GM18909 (cell line): ENCODE data around the gene ZNF710.

Source experiments
- ATAC-seq: cut with Tn5 transposase; IDR thresholded peaks from one replicate; pipeline ENCODE4 v1.9.1; 2021; ENCODE audit warnings: mild to moderate bottlenecking; ENCODE audit not compliant: unreplicated experiment, poor library complexity

The ZNF710 gene

DNA sequence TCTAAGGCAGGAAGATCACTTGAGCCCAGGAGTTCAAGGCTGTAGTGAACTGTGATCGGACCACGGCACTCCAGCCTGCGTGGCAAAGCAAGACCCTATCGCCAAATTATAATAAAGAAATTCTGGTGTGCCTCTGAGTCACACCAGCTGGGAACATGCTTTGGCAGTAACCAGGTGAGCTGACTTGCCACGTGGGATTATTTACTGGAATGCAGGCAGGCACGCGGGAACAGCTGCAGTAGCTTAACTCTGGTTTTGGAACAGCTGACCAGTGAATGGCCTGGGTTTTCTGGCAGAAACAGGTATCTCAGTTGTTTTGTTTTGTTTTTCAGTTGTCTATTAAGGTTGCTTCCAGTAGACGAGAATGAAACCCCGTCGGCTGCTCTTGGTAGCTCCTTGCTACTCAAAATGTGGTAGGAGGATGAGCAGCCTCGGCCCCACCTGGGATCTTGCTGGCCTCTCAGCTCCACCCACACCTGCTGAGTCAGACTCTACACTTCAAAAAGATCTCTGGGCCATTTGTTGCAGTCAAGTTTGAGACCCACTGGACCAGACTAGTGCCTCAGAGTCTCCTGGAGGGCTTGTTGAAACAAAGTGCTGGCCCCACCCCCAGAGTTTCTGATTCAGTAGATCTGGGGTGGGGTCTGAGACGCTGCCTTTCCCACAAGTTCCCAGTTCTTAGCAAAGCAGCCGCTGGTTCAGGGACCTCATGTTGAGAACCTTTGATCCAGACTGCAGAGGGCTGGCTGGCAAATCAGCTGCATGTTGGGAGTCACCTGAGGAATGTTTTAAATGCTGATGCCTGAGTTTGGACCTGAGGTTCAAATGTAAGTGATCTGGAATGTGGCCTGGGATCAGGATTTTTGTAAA, 74.5 kb downstream of the ZNF710 start:
- no peak for ATAC-seq

DNA sequence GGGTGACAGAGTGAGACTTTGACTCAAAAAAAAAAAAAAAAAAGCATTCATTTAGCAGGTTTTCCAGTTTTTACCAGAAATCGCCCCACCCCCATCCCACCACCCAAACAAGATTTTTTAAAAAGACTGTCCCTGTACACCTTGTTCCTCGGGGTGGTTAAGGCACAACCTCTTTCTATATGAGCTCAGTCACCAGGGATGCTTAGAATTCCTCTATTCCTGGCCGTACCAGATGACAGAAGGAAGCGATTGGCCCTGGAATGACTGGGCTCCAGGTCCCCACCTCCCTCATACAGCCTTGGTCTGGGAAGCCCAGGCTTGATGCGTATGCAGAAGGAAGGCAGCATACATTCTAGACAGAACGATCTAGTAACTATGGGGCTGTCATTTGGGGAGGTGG, 75.6 kb downstream of the ZNF710 start:
- ATAC-seq, result no peak

DNA sequence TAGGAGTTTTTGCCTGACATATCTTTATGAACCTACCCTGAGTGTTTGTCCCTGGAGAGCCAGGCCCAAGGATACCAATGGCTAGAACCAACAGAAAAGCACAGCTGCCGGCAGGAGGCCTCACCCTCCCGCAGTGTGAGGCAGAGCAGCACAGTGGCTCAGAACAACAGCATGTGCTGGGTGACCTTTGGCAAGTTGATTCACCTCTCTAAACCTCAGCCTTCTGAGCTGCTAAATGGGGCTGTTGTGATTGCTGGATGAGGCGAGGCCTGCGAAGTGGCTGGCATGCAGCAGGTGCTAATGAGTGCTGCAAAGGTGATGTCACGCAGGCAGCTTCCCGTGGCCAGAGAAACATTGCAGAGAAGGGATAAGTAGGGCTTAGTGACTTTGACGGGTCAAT, 77.8 kb downstream of the ZNF710 start:
- ATAC-seq, result no peak

DNA sequence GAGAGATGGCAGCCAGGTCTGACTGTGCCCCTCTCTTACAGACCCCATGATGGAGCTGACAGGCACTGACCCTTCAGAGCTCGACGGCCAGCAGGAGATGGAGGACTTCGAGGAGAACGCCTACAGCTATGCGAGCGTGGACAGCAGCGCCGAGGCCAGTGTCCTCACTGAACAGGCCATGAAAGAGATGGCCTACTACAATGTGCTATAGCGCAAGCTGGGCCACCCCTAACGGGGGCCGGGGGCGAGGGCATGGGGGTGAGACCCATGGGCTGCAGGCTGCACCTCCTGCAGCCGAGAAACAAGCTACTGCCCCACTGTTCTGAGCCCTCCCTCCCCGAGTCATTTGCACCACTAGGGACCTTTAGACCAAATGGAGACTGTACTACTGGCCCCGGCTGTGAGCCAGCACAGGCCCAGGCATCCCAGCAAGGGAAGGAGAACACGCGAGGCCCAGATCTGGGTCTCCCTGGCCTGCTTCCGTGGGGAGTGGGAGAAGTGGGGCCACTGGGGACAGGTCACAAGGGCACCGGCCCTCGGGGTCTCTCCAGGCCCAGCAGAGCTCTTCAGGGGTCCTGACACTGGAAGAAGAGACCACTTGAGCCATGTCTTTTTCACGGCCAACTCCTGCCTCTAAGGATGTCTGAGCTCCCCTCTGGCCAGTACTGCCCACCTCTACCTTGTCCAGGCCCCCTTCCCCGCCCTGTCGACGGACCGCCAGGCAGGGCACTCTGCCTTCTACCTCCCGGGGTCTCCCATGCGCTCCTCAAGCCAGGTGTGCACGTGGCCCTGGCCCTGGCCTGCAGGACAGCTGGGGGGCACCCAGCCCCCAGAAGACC, 78.7 kb downstream of the ZNF710 start:
- ATAC-seq, result no peak

DNA sequence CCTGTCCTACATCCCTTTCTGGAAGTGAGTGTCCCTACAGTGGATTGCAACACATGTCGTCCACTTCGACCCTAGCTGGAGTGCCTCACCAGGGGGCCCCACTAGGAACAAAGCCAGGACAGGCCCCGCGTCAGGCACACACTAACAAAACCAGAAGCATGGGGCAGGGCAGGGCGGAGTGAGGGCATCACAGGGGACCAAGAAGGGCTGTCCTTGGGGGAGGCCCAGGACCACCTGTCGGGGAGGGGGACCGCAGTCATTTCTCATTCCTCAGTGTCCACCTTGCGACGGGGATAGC, 79.3 kb downstream of the ZNF710 start:
- no peak for ATAC-seq

DNA sequence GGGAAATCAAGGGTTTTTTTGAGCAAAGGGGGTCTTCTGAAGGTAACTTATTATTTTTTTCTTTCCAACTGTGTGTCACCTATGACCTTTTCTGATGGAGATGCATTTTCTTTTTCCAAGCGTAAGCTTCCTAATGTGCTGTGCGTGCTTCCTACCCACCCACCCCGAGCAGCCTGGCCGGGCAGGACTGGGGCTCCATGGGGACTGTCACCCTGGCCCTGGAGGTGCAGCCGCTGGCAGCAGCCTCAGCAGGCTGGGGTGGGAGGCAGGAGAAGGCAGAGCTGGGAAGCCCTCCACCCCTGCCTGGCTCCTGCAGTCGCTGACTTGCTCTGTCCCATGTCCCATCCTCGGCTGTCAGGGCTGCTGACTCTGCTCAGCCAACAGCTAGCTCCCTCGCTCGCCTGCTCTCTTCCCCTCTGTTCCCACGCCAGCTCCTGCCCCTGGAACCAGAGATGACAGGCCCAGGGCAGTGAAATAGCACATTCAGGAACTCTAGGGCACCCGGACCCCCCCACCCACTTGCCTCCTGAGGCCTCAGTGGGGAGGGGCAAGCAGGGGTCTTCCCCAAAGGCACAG, 79.8 kb downstream of the ZNF710 start:
- ATAC-seq, result no peak

DNA sequence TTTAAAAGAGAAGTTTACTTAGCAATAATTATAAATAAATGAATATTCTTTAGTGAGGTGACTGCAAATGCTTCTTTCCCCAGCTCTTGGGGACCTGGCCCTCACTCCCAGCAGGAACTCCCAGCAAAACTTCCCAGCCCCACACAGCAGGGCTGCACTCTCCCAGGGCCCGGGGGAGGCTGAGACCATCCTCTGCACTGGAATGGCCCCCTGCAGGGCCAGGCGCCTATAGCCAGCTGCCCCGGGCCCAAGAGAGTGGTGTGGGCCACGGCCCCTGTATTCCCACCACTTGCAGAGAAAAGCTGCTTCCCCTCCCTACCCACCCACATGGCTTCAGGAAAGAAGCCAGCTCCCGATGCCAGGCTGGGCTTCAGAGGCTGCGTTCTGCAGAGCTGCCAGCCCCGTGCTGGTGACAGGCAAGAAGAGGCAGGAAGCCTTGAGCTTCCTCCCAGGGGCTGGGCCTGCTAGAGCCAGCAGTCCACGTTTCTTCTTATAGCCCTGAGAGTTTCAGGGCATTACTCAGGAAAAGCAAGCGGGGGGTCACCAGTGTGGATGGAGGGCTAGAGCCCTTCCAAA, 81.1 kb downstream of the ZNF710 start:
- ATAC-seq, result no peak

DNA sequence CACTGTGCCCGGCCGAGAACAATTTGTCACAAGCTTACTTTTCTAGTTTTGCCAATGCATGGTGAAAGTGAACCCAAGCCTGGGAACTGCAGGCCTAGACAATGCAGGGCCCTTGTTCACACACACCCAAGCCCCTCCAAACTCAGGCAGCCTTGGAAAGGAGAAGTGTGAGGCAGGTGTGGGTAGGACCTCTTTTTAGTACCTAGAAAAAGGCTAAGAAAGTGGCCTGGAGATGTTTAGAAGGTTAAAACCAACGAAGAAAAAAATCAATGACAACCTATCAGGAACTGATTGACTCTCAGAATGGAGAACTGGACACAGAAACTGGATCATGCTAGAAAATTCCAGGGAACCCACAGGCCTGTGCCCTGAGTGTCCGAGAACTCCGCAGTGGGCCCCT, 82.3 kb downstream of the ZNF710 start:
- no peak for ATAC-seq

DNA sequence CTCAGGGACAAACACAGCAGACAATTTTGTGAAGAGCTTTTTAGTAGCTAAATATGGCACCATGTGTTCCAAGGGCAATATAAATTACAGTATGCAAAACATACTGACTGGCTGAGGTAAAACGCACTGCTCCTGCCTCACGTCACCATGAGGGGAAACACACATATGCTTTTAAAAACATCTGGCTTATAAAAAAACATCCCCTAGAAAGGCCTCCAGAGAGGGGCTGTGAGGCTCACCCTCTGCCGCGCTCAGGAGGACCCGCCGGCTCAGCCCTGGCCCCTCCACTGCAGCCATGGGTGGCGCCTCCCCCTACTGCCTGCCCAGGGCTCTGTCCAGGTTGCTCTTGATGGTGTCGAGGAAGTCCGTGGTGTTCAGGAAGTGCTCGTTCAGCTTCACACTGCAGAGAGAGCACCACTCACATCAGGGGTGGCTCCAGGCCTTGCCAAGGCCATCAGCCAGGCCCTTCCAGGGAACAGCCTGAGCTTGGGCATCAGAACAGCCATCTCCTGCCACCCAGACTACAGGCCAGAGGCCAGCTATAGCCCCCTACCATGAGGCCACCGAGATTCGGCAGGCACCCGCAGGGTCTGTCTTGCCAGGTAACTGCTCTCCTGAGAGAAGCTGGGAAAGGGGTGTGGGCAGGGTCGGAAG, 83.0 kb downstream of the ZNF710 start:
- no peak for ATAC-seq

DNA sequence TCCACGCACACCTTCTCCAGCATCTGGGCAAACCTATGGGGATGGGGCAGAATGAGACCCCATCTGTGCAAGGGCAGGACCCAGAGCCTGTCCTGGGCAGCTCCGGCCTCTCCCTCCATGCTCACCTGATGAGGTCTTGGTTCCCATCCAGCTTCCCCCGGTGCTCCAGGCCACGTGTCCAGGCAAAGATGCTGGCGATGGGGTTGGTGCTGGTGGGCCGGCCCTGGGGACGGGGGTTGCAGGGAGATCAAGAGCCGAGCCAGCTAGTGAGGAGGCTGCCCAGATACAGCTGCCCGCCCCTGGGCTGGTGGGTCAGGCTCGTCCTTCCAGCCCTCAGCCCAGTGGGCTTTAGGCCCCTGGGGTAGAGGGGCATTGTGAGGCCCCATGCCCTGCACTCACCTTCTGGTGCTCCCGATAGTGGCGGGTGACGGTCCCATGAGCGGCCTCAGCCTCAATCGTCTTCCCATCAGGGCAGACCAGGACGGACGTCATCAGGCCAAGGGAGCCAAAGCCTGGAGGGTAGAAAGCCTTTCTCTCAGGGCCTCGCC, 83.8 kb downstream of the ZNF710 start:
- ATAC-seq, result no peak

DNA sequence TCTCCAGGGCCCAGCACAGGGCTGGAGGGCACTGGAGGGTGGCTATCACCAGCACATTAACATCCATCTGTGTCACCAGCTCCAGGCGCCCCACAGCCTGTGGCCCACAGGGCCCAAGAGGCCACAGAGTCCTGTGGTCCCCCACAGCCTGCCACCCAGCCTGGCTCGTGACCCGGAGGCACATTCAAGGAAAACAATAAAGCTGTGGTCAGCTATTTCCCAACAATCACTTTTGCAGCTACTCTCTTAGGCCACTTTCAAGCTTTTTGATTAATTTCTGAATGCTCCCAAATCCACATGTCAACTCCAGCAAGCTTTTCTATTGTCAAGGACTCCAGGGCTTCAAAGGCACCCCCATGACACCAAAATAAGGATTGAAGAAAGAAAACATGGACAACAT, 84.4 kb downstream of the ZNF710 start:
- ATAC-seq, result no peak

DNA sequence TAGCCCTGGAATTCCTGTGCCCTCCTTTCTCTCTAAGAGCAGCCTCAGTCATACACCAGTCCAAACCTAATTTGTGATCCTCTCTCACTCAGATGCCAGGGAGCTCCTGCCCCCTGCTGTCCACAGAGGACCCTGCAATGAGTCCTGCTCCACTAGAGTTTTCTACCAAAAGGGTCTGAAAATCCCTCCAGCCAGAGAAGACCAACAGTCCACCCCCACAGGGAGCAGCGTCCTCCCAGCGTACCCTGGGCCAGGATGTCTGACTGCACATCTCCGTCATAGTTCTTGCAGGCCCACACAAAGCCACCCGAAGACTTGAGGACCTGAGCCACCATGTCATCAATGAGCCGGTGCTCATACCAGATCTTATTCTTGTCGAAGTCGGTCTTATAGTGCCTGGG, 85.7 kb downstream of the ZNF710 start:
- ATAC-seq, result no peak

DNA sequence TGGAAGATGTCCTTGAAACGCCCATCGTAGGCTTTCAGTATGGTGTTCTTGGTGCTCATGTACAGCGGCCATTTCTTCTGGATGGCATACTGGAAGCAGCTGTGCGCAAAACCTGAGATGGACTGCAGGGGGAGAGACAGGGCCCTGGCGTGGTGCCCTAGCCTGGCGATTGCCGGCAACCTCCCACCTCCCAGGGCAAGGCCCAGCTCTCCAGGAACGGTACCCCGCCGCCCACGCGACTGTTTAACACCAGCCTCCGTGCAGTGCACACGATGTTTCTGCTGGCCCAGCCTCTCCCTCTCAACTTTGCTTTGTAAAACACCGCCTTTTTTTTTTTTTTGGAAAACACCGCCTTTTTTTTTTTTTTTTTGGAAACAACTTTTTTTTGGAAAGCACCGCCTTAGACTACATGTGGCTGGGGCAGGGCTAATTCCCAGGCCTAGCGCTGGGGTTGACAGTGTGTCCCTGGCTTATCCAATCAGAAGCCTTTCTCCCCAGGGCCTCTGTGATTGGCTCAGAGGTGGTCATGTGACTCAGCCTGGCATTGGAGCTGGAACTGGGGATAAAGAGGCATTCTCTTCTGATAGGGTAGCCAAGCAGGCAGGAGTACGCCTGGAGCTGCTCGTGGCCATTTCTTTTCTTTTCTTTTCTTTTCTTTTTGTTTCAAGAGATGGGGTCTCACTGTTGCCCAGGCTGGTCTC, 86.5 kb downstream of the ZNF710 start:
- no peak for ATAC-seq

DNA sequence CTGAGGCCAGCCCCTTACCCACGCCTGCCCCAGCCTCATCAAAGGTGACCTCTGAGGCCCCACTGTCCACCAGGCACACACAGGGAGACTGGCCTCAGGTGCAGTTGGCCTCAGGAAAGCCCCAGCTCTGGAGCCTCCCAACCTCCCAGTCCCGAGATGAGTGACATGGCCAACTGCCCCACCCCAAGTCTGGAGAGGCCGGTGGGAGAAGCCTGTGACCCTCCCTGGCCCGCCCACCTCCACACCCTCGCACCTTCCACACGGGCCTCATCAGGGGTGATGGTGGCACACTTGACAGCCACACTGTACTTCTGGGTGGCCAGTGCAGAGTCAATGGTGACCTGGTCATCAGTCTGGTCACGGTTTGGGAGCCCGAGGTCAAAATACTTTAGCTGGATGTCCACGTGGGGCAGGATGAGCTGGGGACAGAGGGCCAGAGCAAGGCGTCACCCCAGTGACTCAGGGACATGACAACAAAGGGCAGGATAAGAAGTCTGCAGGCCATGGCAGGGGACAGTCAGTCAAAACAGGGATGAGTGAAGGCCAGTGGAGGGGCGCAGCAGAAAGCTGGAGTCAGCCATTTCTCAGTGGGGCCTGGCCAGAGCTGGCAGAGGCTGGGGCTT, 89.2 kb downstream of the ZNF710 start:
- ATAC-seq, result no peak

DNA sequence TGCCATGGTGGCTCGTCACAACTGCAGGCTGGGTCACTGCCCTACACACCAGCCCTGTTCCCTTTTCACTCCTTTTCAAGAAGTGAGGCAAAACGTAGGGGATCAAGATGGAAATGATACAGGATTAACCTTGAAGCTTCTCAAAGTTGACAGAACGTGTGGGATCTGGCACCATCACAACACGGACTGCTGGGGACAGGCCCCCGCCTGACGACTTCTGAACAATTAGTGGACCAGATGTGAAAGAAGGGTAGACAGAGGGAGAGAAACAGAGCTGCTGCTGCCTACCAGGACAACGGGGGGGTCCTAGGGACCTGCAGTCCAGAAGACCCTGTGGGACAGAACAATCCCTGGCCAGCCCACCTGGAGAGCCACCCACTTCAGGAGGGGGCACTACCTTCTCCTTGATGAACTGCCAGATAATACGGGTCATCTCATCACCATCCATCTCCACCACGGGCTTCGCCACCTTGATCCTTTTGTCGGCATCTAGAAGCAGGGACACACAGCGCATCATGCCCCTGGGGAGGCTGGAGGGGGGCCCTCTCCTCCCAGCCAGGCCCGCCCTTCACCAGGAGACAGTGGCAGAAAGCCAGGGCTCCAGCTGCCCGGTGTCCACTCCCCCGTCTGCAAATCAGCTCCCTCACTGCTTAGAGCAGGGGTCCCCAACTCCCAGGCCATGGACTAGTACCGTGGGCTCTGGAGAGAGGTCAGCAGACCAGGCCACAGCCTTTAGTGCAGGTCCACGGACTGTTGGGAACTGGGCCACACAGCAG, 90.2 kb downstream of the ZNF710 start:
- no peak for ATAC-seq

DNA sequence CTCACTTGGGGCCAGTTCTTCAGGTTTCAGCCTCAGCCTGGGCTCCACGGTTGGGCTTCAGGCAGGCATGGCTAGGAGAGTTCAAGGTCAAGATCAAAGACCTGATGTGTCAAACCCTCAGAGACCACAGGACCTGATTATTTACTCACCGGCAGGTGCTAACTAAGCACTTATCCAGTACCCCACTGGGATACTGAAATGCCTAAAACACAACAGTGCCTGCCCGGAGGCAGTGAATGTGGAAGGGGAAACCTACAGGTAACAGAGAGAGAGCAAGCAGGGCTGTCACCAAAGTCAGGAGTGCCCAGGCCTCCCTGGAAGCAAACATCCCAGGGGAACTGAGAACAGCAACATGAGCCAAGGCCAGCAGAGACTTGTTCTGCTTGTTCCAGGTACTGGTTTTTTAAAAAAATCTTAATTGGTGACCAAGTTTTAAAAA, 94.4 kb downstream of the ZNF710 start:
- ATAC-seq, result no peak

DNA sequence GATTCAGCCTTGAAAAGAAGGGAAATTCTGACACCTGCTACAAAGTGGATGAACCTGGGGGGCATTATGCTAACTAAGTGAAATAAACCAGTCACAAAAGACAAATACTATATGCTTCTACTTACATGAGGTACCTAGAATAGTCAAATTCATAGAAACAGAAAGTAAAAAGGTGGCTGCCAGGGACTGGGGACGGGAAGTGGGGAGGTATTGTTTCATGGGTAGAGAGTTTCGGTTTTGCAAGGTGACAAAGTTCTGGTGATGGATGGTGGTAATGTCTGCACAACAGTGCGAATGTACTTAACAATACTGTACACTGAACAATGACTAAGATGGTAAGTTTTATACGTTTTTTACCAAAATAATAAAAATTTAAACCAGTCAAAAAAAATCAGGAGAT, 96.4 kb downstream of the ZNF710 start:
- peak; percentile 64 for ATAC-seq

DNA sequence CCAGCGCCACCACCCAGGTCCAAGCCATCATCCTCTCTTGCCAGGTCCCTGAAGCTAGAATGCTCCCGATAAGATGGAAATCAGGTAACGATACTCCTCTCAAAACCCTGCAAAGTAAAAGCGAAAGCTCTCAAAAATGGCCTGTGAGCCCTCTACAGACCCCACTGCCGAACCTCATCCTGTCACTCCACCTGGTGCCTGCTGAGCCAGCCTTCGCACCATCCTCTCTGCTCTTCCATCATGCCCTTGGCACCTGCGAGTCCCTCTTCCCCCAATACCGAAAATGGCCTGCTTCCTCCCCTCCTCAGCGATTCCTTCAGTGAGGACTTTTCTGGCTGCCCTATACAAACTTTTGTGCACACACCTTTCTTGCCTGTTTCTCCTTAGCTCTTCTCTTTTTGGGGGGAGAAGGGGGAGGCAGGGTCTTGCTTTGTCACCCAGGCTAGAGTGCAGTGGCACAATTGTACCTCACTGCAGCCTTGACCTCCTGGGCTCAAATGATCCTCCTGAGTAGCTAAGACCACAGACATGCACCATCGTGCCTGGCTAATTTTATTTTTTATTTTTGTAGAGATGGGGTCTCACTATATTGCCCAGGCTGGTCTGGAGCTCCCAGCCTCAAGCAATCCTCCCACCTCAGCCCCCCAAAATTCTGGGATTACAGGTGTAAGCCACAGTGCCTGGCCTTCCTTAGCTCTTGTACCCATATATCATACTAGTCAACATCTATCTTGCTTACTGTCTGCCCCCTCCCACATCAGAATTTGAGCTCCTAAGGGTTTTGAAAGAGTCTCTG, 98.1 kb downstream of the ZNF710 start:
- no peak for ATAC-seq
